GF-D8 (cell line): Measurements from ENCODE around the gene OR2A12.
"Not testable (repeated sequence)": the region's sequence is repeated elsewhere in the genome, so short reads cannot be mapped to it uniquely, and the experiment has no call there.

Experiments
- DNase-seq: peaks from one replicate; lab custom pipeline; 2025; lab: John Stamatoyannopoulos, UW

Gene OR2A12, protein sequence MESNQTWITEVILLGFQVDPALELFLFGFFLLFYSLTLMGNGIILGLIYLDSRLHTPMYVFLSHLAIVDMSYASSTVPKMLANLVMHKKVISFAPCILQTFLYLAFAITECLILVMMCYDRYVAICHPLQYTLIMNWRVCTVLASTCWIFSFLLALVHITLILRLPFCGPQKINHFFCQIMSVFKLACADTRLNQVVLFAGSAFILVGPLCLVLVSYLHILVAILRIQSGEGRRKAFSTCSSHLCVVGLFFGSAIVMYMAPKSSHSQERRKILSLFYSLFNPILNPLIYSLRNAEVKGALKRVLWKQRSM

DNA sequence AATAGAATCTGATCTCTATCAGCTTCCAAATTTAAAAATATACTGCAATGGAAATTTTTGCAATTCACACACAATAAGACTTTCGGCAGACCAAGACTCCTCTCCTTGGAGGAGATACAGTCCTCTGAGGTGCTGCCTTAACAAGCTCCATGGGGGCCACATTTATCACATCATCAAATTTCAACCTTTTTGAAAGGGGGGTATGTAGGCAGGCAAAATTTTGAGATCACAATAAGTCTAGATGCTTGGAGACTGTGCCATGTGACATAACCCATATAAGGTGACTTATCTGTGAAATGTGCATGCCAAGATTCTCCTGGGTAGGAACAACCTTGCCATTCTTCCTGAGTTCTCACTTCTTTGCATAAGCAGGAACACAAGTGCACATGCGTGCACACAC lies at the start of gene OR2A12:
OR2A12 (plus strand) TSS at position 301 of the 400 bp plus-strand sequence. CDS start 8,830 bp downstream, outside the sequence.
- no peak for DNase-seq

DNA sequence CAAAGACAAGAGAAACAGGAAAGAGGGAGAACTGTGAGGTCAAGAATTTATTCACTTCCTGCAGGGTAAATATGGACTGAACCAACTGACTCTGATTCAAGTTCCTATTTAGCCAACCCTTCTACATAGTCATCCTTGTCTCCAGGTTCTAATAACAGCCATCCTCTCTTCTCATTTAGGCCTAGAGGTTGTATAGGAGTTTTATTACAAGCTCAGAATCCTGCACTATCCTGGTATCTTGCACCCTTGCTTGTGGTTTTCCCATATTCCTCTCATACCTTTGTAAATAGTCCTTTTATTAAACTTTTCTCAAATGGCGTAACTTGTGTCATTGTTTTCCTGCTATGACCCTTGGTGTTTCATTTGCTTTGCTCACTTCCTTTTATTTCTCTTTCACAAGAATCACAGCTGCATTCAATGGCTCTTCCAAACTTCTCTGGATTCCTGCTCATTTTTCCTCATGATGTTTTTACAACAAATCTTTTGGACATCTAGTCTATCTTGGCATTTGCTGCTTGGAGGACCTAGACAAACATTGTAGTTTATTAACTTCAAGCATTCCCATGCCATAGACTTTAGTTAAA lies 49.7 kb upstream of the OR2A12 start:
- DNase-seq = no peak

GRCh38 chr7:144037414-144038035 lies 48.6 kb upstream of the OR2A12 start:
- DNase-seq = no peak

DNA sequence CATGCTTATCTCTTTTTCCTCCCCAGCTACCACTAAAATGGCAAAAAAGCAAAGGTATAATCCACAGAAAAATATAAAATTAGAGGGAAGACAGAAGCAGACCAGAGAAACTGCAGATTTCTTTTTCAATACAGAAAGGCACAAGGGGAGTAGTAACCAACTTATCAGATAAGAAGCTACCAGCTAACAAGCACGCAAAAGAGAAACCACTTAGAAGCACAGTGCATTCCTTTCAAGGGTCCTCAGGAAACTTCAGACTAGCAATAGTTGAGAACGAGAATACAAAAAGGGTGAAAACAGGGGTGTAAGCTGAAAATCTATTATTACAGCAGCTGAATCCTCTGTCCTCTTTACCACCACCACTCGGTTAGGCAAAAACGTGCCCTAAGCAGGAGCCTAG lies 47.2 kb upstream of the OR2A12 start:
- DNase-seq = no peak

GRCh38 chr7:144048648-144049047 lies 37.4 kb upstream of the OR2A12 start, which contains the start of gene OR2A5:
Gene OR2A5 (plus strand): TSS chr7:144048948. CDS start chr7:144050402, 1,454 bp downstream.
- DNase-seq = no peak

GRCh38 chr7:144049491-144049890 lies 36.6 kb upstream of the OR2A12 start:
- no peak for DNase-seq

DNA sequence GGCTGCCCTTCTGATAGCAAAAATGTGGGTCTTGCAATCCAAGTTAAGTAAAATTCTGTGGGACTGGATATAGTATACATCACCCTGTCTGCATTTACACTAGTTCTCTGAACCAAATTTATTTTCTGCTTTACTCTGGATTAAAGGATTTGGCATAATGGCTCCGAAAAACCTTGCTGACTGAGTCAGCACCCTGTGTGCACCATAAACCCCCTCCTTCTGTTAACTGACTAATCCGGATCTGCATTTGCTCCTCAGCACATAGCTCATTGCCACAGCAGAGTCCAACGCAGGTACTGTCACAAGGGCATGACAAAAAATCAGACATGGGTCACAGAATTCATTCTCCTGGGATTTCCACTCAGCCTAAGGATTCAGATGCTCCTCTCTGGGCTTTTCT lies 36.0 kb upstream of the OR2A12 start:
- DNase-seq = no peak

DNA sequence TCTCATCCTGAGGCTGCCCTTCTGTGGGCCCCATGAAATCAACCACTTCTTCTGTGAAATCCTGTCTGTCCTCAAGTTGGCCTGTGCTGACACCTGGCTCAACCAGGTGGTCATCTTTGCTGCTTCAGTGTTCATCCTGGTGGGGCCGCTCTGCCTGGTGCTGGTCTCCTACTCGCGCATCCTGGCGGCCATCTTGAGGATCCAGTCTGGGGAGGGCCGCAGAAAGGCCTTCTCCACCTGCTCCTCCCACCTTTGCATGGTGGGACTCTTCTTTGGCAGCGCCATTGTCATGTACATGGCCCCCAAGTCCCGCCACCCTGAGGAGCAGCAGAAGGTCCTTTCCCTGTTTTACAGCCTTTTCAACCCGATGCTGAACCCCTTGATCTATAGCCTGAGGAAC lies 35.2 kb upstream of the OR2A12 start:
- DNase-seq = not testable (repeated sequence)

GRCh38 chr7:144057954-144058353 lies 28.1 kb upstream of the OR2A12 start:
- no peak for DNase-seq

- DNase-seq = no peak
Measured at GRCh38 chr7:144063710-144064109, 22.4 kb upstream of the OR2A12 start.

DNA sequence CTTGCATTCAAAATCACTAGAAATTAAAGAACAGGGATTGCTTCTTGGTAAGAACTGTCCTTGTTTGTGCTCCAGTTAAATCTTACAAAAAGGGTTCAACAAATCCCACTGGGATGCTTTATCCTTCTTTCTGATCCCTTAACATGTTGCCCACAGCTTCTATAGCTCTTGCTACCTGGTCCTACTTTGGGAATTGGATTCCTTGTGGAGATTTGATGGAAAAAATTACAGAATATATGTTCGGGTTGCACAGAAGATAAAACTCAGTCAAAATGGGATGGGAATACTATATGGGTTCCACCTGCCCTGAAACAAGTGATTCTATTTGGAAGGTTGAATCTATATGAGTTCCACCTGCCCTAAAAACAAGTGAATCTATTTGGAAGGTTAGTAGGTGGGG lies 16.6 kb upstream of the OR2A12 start, which contains the start of gene OR2A25:
OR2A25 (plus strand) TSS at position 301 of the 400 bp plus-strand sequence. CDS start 4,409 bp downstream, outside the sequence.
- no peak for DNase-seq

DNA sequence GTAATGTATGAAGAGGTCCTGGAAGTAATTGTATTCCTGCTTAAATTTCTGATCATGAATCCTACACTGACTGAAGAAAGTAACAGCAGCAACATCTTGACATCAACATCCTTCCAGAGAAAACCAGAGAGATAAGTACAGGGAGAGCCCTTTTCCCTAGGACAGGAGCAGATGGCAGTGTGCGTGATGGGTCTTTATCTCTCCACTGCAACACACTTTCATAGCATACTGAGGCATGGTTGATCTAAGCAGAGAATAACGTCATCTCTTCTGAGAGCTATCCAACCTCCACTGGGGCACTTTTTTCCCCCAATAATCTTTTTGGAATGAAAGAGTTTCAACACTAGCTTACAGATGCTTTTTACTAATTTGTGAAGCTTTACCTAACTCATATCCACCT lies 16.1 kb upstream of the OR2A12 start:
- DNase-seq = no peak

- no peak for DNase-seq
Measured at GRCh38 chr7:144074374-144074773, 11.7 kb upstream of the OR2A12 start.

- DNase-seq = no peak
Measured at GRCh38 chr7:144086730-144087129, 652 bp downstream of the OR2A12 start.

DNA sequence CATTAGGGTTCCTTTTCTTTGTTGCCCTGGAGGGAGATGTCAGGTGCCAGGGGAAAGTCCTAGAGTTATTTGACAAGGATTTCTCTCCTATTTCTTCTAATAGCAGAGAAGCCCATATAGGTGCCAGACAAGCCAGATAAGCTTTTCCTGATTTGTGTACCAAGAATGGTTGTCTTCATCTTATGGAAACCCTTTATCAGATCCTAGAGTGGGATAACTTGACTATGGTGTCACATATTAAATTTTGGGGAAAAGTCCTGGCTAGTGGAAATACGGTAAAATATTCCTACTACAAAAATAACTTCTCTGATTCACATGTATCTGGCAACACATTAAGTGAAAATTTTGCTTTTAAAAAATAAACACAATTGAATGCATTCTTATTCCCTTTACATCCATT lies 1.2 kb downstream of the OR2A12 start:
- DNase-seq = no peak

- DNase-seq = no peak
Measured at GRCh38 chr7:144090667-144091066, 4.6 kb downstream of the OR2A12 start.

DNA sequence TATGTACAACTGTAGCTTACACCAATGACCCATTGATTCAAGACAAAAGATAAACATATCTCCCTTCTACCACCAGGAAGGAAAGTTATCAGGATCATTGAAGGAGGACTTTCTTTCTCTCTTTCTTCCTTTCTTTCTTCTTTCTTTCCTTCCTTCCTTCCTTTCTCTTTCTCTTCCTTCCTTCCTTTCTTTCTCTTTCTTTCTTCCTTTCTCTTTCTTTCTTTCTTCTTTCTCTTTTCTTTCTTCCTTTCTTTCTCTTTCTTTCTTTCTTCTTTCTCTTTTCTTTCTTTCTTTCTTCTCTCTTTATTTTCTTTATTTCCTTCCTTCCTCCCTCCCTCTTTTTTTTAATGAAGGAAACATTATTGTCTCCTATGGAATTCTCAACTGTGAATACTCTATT lies 12.7 kb downstream of the OR2A12 start:
- no peak for DNase-seq

- DNase-seq = no peak
Measured at GRCh38 chr7:144100607-144101006, 14.5 kb downstream of the OR2A12 start.

GRCh38 chr7:144102041-144102440 lies 16.0 kb downstream of the OR2A12 start:
- no peak for DNase-seq

- DNase-seq = no peak
Measured at GRCh38 chr7:144105211-144105610, 19.1 kb downstream of the OR2A12 start.

DNA sequence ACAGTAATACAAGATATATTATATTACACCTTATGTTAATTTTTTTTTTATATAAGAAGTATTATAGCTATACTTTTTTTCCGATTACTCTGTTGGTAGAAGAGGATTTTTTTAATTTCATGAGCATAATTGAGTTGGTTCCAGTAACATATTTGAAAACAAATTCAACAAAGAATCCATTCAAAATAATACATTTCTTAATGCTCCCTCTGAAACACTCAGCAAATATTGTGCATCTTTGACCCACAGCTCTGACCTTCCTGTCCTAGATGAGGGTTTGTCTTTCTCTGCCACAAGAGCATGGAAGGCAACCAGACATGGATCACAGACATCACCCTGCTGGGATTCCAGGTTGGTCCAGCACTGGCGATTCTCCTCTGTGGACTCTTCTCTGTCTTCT lies 23.2 kb downstream of the OR2A12 start, which contains the start of gene OR2A2:
OR2A2 (plus strand) TSS at position 301 of the 400 bp plus-strand sequence; CDS start at position 301, 0 bp downstream.
- DNase-seq = no peak

GRCh38 chr7:144110272-144110671 lies 24.2 kb downstream of the OR2A12 start:
- DNase-seq = no peak

DNA sequence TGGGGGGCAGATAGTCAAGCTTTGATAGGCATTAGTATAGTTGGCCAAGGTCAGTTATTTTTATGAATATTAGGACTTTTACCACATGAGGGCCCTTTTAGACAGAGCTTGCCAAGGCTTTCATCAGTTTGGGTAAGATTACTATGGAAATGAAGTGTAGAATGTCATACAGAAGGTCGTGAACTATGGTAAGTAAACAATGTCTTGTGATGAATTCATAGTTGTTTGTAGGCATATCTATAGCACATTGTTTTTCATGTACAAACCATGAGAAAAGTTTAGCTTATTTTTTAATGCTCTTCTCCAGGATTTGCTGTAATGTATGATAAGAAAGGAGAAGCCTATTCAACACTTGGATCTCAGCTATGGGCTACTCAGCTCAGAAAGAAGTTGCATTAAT lies 27.6 kb downstream of the OR2A12 start:
- no peak for DNase-seq
